NCI-H345 treated with DMSO at 0.1 percent for 48 hours (cell line): ENCODE measurements around the gene DHCR7.
A peak's percentile ranks its signal among the peaks of the same experiment; 100 is the strongest.

Experiments used
- DNase-seq: peaks from one replicate; lab custom pipeline; 2025; ENCODE audit not compliant: unreplicated experiment; lab: John Stamatoyannopoulos, UW

DHCR7 gene

GRCh38 chr11:71421392-71421950 is 26.7 kb downstream of the DHCR7 start:
- DNase-seq = no peak

DNA sequence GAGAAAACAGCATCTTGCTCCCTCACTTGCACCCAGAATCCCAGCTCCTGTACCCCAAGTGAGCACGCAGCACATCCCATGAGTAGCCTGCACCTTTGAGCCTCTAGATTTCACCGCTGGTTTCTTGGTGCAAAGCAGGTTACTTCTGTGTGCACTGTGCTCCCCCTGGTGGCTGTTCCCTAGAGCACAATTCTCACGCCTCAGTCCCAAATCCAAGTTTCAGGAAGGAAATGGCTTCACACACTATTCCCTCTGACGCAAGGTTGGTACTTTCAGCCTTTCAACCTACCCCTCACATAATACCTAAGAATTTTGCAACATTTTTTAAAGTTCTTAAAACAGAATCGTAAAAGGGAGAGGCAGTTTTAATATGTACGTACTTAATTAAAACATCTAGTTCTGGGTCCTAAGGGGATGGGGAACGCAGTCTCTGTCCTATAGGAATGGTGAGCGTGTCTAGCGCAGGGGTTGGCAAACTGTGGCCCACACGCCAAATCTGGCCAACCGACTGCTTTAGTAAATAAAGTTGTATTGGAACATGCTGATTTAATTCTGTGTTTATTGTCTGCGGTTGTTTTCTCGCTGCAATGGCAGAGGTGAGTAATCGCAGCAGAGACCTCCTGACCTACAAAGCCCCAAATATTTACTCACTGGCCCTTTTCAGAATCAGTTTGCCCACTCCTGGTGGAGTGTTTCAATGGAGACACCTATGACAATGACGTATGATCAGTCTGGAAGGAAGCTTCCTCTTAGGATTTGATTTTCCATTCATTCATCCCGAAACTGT is 27.5 kb downstream of the DHCR7 start:
- DNase-seq = peak; percentile 80

GRCh38 chr11:71418643-71419042 is 29.6 kb downstream of the DHCR7 start:
- DNase-seq = peak; percentile 50

- no peak for DNase-seq
These were observed 33.5 kb downstream of the DHCR7 start for GRCh38 chr11:71414645-71415044.

- no peak for DNase-seq
These were observed 37.7 kb downstream of the DHCR7 start for GRCh38 chr11:71410363-71410966.

GRCh38 chr11:71408826-71409225 is 39.4 kb downstream of the DHCR7 start:
- DNase-seq = no peak

DNA sequence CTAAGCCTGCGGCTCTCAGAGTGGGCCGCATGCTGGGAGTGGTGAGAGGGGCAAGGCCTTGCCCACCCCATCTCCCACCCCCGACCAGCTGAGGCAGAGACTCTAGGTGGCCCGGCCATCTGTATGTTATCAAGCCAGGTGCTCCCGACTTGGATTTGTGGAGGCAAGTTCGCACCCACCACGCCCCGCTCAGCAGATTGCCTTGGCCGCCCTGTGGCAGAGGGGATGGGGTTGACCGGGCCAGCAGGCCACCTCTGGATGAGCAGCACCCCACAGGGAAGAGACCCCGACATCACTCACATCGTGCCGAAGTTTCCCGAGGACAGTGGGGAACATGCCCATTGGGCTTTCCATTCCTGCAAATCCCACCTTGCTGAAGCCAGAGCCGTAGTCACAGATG is 40.8 kb downstream of the DHCR7 start:
- no peak for DNase-seq

- DNase-seq = peak; percentile 64
These were observed 41.5 kb downstream of the DHCR7 start for GRCh38 chr11:71406681-71407080.

GRCh38 chr11:71404209-71404608 is 44.0 kb downstream of the DHCR7 start:
- DNase-seq = no peak

DNA sequence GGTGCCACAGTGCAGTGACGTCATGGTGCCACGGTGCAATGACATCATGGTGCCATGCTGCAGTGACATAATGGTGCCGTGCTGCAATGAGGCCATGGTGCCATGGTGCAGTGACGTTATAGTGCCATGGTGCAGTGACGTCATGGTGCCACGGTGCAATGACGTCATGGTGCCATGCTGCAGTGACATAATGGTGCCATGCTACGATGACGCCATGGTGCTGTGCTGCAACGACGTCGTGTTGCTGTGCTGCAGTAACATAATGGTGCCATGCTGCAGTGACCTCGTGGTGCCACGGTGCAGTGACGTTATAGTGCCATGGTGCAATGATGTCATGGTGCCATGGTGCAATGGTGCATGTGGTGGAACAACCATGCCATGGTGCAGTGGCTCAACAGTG is 45.3 kb downstream of the DHCR7 start:
- DNase-seq = no peak

DNA sequence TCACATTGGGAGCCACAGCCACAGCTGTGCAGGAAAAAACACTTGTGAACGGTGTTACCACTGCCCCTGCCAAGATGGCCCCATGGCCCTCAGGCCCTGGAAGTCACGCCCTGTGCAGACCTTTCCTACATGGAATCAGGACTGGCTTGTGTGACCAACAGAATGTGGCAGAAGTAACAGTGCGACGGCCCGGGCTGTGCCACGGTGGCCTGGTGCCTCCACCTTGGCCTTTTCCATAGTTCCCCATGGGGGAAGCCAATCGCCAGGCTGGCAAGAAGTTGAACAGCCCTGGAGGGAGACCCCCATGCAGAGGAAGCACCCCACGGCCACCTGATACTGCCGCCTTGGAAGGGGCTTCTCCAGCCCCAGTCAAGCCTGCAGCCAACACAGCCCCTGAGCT is 48.0 kb downstream of the DHCR7 start:
- DNase-seq = no peak

DNA sequence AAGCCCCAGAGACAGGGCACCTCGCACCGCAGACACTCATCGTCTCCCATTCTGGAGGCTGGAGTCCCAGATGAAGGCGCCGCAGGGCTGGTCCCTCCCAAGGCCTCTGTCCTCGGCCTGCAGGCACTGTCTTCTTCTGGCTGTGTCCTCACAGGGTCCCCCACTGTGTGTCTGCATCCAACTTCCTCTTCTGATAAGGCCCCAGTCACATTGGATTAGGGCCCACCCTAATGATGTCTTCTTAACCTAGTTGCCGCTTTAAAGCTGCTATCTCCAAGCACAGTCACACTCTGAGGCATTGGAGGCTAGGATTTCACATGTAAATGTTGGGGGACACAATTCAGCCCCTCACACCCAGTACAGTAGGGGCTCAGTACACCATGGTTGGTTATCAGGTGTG is 48.9 kb downstream of the DHCR7 start:
- no peak for DNase-seq

GRCh38 chr11:71397961-71398360 is 50.2 kb downstream of the DHCR7 start:
- DNase-seq = no peak

DNA sequence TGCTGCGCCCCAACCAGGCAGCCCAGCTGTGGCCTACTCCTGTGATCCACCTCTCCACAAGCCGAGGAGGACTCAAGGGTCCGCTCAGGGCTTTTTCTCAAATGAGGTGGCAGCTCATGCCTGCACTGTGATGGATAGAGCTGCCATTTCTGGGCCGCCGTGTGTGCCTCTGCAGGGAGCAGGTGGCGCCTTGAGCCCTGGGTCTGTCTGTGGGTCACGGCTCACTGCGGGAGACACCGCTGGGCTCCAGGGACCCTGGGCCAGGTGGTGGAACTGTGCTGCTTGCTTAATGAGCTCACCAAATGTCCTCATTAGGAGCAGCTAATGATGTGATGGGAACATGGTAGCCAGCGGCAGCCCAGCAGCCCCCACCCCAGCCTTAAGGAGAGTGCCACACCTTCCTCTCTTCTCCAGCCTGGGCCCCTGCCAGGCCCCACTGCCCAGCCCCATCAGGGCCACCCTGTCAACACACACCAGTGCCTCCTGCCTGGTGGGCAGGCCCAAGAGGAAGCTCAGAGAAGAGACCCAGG is 50.8 kb downstream of the DHCR7 start:
- peak; percentile 89 for DNase-seq

DNA sequence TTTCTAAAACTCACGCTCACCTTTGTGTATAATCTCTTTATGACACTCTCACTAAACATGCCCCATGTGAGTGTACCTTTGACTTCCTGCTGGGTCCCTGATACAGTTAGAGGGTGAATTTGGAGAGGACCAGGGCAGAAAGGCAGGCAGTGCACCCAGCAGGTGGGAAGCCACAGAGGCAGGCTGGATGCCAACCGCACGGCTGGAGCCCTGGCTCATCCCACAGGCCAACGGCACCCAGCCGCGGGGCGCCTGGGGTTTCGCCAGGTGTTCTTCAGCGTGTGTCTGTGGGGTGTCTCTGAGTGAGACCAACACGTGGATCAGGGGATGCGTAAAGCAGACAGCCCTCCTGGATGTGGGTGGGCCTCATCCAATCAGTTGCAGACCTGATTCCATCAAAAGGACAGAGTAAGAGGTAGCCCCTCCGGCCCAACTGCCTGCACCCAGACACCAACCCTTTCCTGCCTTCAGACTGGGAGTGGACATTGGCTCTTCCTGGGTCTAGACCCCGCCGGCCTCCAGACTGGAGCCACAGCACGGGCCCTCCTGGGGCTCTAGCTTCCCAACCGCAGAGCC is 51.6 kb downstream of the DHCR7 start:
- DNase-seq = peak; percentile 96

DNA sequence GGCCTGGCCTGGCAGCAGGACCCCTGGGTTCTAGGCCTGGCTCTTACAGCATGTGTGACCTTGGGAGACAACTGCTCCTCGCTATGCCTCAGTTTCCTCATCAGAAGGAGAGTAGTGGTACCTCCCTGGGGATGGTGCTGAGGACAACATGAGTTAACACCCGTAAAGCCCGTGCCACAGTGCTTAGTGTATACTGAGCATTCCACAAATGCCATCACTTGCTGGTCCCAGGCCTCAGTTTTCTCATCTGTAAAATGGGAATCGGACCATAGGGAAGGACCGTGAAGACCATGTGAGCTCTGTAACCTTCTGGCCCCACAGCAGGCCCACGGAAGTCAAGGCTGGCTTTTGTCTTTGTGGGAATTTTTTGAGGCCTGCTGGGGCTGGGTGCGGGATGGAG is 52.4 kb downstream of the DHCR7 start:
- DNase-seq = no peak

DNA sequence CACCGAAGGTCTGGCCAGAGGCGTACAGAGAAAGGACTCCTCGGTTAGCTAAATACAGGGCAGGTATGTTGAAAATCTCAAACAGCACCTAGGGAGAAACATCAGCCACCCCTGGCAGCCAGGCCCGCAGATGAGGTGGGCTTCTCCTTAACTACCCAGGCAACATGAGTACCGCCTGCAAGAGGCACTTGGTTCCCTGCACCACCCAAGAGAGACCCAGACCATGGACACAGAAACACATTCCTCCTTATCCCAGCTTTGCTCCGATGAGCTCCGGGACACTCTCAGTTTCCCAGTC is 53.0 kb downstream of the DHCR7 start:
- DNase-seq = no peak

GRCh38 chr11:71393283-71393682 is 54.9 kb downstream of the DHCR7 start:
- DNase-seq = no peak

- no peak for DNase-seq
These were observed 56.4 kb downstream of the DHCR7 start for GRCh38 chr11:71391796-71392195.

DNA sequence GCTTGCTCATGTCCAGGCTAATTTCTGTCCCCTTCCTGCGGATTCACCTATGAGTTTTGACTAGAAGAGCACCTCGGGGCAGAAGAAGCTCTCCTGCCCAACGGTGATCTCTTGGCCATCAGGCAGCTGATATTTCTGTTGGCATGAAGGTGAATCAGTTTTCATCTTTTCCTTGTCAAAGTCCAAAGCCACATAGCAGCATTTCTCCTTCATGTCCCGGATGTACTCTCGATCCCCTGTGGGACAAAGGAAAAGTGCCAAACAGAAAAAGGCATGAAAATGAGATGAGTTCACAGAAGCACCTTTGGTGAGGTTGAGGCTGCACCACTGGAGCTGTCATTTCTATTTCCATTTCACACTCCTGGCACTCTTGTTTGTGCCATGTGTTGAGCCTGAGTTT is 56.8 kb downstream of the DHCR7 start:
- DNase-seq = no peak

DNA sequence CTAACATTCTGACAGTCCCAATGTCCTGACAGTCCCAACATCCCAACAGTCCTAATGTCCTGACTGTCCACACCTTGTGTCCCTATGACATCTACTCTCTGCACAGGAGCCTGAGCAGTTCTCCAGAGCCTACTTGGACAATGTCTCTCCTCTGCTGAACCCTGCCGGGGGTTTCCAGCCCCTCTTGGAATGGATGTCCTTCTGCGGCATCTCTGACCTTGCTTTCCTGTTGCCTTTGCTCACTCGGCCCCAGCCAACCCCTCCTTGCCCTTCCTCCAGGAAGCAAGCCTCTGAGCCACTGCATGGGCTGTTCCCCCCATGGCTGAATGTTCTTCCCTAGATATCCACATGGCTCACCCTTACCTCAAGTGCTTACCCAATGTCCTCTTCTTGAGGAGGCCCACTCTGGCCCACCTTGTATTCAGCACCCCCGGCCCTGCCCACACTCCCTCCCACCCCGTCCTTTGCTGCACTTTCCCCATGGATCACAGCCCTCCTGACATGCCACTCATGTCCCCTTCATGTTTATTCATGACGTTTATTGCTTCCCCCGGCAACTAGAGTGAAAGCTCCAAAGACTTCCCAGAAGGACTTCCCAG is 59.5 kb downstream of the DHCR7 start:
- no peak for DNase-seq
